Effector memory CD4-positive, alpha-beta T cell (primary cell): Measurements from ENCODE around the gene VEZT.
"Not testable (repeated sequence)": the region's sequence is repeated elsewhere in the genome, so short reads cannot be mapped to it uniquely, and the experiment has no call there.

Experiments
- DNase-seq, 3 donors: peaks; one replicate each; pipeline ENCODE4 v3.0.0-alpha.2; 2020
- H3K27ac ChIP-seq: 2 replicates; pipeline ENCODE4 v1.7.0; 2013; ENCODE audit warnings: mild to moderate bottlenecking, low read length, moderate library complexity; ENCODE audit not compliant: insufficient read depth, poor library complexity, severe bottlenecking
- H3K27me3 ChIP-seq: replicated peaks from 2 replicates; pipeline ENCODE4 v1.7.0; 2013; ENCODE audit warnings: mild to moderate bottlenecking, low read length; ENCODE audit not compliant: insufficient read depth, control insufficient read depth, poor library complexity, severe bottlenecking
- H3K36me3 ChIP-seq: 2 replicates; pipeline ENCODE4 v1.7.0; 2013; ENCODE audit warnings: mild to moderate bottlenecking, low read length, moderate library complexity; ENCODE audit not compliant: control insufficient read depth, insufficient read depth
- H3K4me1 ChIP-seq: 2 replicates; pipeline ENCODE4 v1.7.0; 2013; ENCODE audit warnings: low read length, mild to moderate bottlenecking; ENCODE audit not compliant: control insufficient read depth, insufficient read depth, poor library complexity, severe bottlenecking
- H3K4me3 ChIP-seq: 2 replicates; pipeline ENCODE4 v1.7.0; 2013; ENCODE audit warnings: low read length, low read depth, mild to moderate bottlenecking; ENCODE audit not compliant: insufficient read depth, poor library complexity, severe bottlenecking
- H3K9me3 ChIP-seq: 2 replicates; pipeline ENCODE4 v1.7.0; 2013; ENCODE audit warnings: mild to moderate bottlenecking, low read length, moderate library complexity; ENCODE audit not compliant: control insufficient read depth

VEZT gene

GRCh38 chr12:95304673-95305198 is 87.1 kb downstream of the VEZT start:
- Histone ChIP-seq H3K9me3 (no peaks in the 10 kb centered on the region), H3K4me1 (no peaks in the 10 kb centered on the region), H3K27me3 (no peaks in the 10 kb centered on the region), H3K4me3 (no peak overlapping the region), H3K27ac (no peak overlapping the region), H3K36me3 (peaks cover 12% of the 10 kb centered on the region)
- no peak for DNase-seq

DNA sequence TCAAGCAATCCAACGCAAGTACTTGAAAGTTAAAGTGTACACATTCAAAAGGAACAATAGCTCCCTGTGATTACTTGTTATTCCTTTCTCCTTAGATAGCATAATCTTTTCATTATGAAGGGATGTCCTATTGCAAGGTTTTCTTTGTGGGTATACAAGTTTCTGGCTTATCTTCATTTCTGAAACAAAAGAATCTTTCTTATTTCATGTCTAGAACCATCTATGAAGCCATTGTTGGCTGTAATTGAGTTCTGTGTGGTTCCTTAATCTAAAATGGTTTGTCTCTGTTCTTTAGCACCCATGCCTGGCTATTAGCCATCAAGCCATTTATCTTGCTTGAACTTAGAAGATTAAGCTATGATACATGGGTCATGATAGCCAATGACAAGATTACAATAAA is 95.0 kb downstream of the VEZT start:
- Histone ChIP-seq H3K9me3 (no peaks in the 10 kb centered on the region), H3K4me3 (no peak overlapping the region), H3K27ac (no peak overlapping the region), H3K27me3 (no peaks in the 10 kb centered on the region), H3K4me1 (no peaks in the 10 kb centered on the region), H3K36me3 (no peaks in the 10 kb centered on the region)
- no peak for DNase-seq

DNA sequence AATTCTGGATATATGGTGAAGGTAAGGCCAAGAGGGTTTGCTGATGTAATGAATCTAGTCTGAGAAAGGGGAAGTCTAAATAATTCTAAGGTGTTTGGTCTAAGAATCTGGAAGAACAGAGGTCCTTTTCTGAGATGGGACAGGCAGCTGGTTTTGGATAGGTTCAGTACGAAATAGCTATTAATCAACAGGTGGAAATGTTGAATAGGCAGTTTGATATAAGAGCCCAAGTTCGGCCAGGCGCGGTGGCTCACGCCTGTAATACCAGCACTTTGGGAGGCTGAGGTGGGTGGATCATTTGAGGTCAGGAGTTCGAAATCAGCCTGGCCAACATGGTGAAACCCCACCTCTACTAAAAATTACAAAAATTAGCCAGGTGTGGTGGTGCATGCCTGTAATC is 97.1 kb downstream of the VEZT start:
- not testable (repeated sequence) for H3K27me3 ChIP-seq, H3K27ac ChIP-seq, H3K4me1 ChIP-seq, DNase-seq, H3K4me3 ChIP-seq, H3K36me3 ChIP-seq, H3K9me3 ChIP-seq

DNA sequence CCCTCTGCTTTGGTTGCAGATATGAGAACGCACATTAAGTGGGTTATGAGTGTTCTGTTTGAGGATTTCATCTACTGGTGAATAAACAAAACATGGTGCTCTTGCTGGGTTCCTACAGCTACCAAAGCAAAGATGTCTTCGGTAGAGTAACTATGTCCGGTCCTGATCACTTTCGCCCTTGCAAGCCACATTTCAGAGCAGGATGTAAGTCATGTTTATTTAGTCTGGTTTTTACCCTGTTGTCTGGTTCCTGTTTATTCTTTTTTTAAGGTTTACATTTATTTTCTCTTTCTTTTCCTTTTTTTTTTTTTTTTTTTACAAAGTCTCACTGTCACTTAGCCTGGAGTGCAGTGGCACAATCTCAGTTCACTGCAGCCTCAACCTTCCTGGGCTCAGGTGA is 99.2 kb downstream of the VEZT start:
- no peak for DNase-seq
- Histone ChIP-seq H3K36me3 (no peaks in the 10 kb centered on the region), H3K4me3 (no peak overlapping the region), H3K4me1 (no peaks in the 10 kb centered on the region), H3K9me3 (no peaks in the 10 kb centered on the region), H3K27me3 (no peaks in the 10 kb centered on the region), H3K27ac (no peak overlapping the region)

- H3K4me3 ChIP-seq = no peak overlapping the region
- no peaks in the 10 kb centered on the region for H3K27me3 ChIP-seq
- no peak for DNase-seq
Observed at GRCh38 chr12:95318071-95318545, 100.5 kb downstream of the VEZT start.

GRCh38 chr12:95319694-95320331 is 102.2 kb downstream of the VEZT start:
- Histone ChIP-seq H3K27me3 (no peaks in the 10 kb centered on the region), H3K9me3 (no peaks in the 10 kb centered on the region), H3K36me3 (no peaks in the 10 kb centered on the region), H3K4me1 (no peaks in the 10 kb centered on the region), H3K27ac (no peak overlapping the region), H3K4me3 (no peak overlapping the region)
- no peak for DNase-seq

More at GRCh38 chr12:95318071-95318545, 100.5 kb downstream of the VEZT start:
- H3K4me1 ChIP-seq = no peaks in the 10 kb centered on the region
- no peak overlapping the region for H3K27ac ChIP-seq
- no peaks in the 10 kb centered on the region for H3K36me3 ChIP-seq
- no peaks in the 10 kb centered on the region for H3K9me3 ChIP-seq

GRCh38 chr12:95321516-95322246 is 104.1 kb downstream of the VEZT start:
- Histone ChIP-seq H3K27ac (no peak overlapping the region), H3K4me3 (no peak overlapping the region), H3K27me3 (no peaks in the 10 kb centered on the region), H3K4me1 (no peaks in the 10 kb centered on the region), H3K36me3 (no peaks in the 10 kb centered on the region), H3K9me3 (no peaks in the 10 kb centered on the region)
- DNase-seq = no peak

DNA sequence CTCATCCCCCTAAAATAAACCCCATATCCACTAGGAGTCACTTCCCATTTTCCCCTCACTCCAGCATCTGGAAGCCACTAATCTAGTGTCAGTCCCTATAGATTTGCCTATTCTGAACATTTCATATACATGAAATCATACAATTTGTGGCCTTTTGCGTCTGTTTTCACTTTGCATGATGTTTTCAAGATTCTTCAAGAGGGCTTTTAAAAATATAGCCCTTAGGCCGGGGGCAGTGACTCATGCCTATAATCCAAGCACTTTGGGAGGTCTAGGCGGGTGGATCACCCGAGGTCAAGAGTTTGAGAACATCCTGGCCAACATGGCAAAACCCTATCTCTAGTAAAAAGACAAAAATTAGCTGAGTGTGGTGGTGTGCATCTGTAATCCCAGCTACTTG is 104.7 kb downstream of the VEZT start:
- no peaks in the 10 kb centered on the region for H3K36me3 ChIP-seq
- H3K4me1 ChIP-seq = no peaks in the 10 kb centered on the region
- no peaks in the 10 kb centered on the region for H3K27me3 ChIP-seq
- DNase-seq = no peak
- H3K27ac ChIP-seq = no peak overlapping the region
- H3K4me3 ChIP-seq = no peak overlapping the region
- H3K9me3 ChIP-seq = no peaks in the 10 kb centered on the region

- Histone ChIP-seq H3K27me3 (no peaks in the 10 kb centered on the region), H3K27ac (no peak overlapping the region), H3K4me1 (no peaks in the 10 kb centered on the region), H3K36me3 (no peaks in the 10 kb centered on the region), H3K4me3 (no peak overlapping the region), H3K9me3 (no peaks in the 10 kb centered on the region)
- DNase-seq = no peak
Observed at GRCh38 chr12:95323212-95323611, 105.6 kb downstream of the VEZT start.

DNA sequence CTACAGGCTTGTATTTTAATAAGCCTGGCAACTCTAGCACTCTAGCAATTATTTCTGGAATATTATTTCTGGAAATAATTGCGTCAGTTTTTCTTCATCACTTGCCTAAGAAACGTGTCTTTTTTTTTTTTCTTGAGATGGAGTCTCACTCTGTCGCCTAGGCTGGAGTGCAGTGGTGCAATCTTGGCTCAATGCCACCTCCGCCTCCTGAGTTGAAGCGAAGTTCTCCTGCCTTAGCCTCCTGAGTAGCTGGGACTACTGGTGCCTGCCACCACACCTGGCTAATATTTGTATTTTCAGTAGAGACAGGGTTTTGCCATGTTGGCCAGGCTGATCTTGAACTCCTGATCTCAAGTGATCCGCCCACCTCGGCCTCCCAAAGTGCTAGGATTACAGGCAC is 106.6 kb downstream of the VEZT start:
- H3K4me3 ChIP-seq, H3K4me1 ChIP-seq, H3K27ac ChIP-seq, H3K27me3 ChIP-seq, DNase-seq, H3K36me3 ChIP-seq, H3K9me3 ChIP-seq: not testable (repeated sequence)
